ENCODE data around the gene NEMP1. TPM values are rescaled to one million over a fixed set of nuclear protein-coding genes. Genes with fewer than 3 reads are reported as not detected.
"Not testable (repeated sequence)": the region's sequence is repeated elsewhere in the genome, so short reads cannot be mapped to it uniquely, and the experiment has no call there.

NEMP1 gene
- polyA plus RNA-seq, 1 experiment: 6.7 TPM

DNA sequence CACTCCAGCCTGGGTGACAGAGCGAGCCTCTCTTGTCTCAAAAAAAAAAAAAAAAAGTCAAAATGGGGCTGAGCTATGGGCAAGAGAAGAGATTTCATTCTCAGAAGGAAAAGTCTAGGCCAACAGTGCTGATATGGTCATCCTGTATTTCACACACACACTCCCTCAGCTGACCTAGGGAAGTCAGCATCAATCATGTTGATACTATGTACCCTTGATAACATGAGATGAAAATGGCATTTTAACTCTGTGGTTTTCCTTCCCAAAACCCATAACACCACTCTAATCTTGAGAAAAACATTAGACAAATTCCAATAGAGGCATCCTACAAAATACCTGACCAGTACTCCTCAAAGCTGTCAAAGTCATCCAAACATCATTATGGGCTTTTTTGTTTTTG is 2.3 kb upstream of the NEMP1 start:
- Histone ChIP-seq H3K27me3 (ENCODE audit: control insufficient read depth, insufficient read depth, low read length) (no peaks in the 10 kb centered on the region), H3K4me3 (ENCODE audit: low read depth, low read length) (no peak overlapping the region), H3K36me3 (ENCODE audit: control insufficient read depth, insufficient read depth, low read length) (no peaks in the 10 kb centered on the region)
- CTCF ChIA-PET: interaction anchor here (5.5 kb wide), 1 partner anchor 12 kb away, joined by 34 read pairs; no protein-coding TSS in a partner anchor
- no peak for DNase-seq (ENCODE audit: low read depth)
- TF ChIP-seq CTCF (IDR thresholded peaks at IDR 0.05; ENCODE audit: insufficient read depth, low read depth, low read length): no peak
- POLR2A ChIA-PET: no interaction called here

DNA sequence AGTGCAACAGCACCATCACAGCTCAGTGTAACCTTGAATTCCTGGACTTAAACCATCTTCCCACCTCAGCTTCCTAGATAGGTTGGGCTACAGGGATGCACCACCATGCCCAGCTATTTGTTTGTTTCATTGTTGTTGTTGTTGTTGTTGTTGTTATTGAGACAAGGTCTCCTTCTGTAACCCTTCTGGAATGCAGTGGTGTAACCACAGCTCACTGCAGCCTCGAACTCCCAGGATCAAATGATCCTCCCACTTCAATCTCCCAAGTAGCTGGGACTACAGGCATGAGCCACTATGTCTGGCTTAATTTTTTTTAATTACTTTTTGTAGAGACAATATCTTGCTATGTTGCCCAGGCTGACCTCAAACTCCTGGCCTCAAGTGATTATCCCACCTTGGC is 1.2 kb upstream of the NEMP1 start:
- TF ChIP-seq CTCF (IDR thresholded peaks at IDR 0.05; ENCODE audit: insufficient read depth, low read depth, low read length): no peak
- Histone ChIP-seq H3K27me3 (ENCODE audit: control insufficient read depth, insufficient read depth, low read length) (no peaks in the 10 kb centered on the region), H3K36me3 (ENCODE audit: control insufficient read depth, insufficient read depth, low read length) (no peaks in the 10 kb centered on the region), H3K4me3 (ENCODE audit: low read depth, low read length) (no peak overlapping the region)
- CTCF ChIA-PET: interaction anchor here (0.9 to 5.5 kb wide), 9 partner anchors 8 to 162 kb away, joined by 3 to 34 read pairs (median 6); partner anchors contain the start of gene STAT6
- no peak for DNase-seq (ENCODE audit: low read depth)
- POLR2A ChIA-PET: interaction anchor here (1.0 to 1.8 kb wide), 2 partner anchors 8 to 9 kb away, joined by 3 to 13 read pairs; partner anchors contain the start of gene NAB2

DNA sequence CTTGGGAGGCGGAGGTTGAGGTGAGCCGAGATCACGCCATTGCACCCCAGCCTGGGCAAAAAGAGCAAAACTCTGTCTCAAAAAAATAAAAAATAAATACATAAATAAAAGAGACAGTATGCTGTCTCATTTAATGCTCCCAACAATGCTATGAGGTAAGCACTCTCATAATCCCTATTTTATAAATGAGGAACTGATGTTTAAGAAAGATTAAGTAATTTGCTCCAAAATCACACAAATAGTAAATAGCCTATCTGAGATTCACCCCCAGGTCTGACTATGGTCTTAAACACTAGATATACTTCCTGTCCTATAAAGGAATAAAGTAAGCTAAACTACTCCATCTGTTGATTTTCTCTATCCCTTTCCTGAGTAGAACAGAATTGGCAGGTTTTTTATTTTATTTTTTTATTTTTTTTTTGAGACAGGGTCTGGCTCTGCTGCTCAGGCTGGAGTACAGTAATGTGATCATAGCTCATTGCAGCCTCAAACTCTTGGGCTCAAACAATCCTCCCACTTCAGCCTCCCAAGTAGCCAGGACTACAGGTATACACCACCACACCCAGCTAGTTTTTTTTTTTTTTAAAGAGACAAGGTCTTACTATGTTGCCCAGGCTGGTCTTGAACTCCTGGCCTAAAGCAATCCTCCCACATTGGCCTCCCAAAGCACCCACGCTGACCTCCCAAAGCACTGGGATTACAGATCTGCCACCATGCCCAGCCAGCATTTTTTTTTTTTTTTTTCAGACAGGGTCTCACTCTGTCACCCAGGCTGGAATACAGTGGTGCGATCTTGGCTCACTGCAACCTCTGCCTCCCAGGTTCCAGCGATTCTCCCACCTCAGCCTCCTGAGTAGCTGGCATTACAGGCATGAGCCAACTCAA is 4.8 kb downstream of the NEMP1 start:
- not testable (repeated sequence) for DNase-seq (ENCODE audit: low read depth); H3K4me3 ChIP-seq (ENCODE audit: low read depth, low read length); H3K36me3 ChIP-seq (ENCODE audit: control insufficient read depth, insufficient read depth, low read length); H3K27me3 ChIP-seq (ENCODE audit: control insufficient read depth, insufficient read depth, low read length)
- POLR2A ChIA-PET: interaction anchor here (0.6 kb wide), 2 partner anchors 59 to 352 kb away, joined by 3 to 9 read pairs; no protein-coding TSS in a partner anchor
- CTCF ChIA-PET: interaction anchor here (0.9 to 9.4 kb wide), 9 partner anchors 13 to 168 kb away, joined by 3 to 199 read pairs (median 4); partner anchors contain the start of genes LRP1 and STAT6

- POLR2A ChIA-PET: interaction anchor here (0.6 kb wide), 1 partner anchor 99 kb away, joined by 5 read pairs; no protein-coding TSS in a partner anchor
- DNase-seq (ENCODE audit: low read depth): no peak
- H3K27me3 ChIP-seq (ENCODE audit: control insufficient read depth, insufficient read depth, low read length): no peaks in the 10 kb centered on the region
- no peak overlapping the region for H3K4me3 ChIP-seq (ENCODE audit: low read depth, low read length)
- no peak for TF ChIP-seq CTCF (IDR thresholded peaks at IDR 0.05; ENCODE audit: insufficient read depth, low read depth, low read length)
- CTCF ChIA-PET: interaction anchor here (0.6 to 9.4 kb wide), 19 partner anchors 10 to 380 kb away, joined by 3 to 199 read pairs (median 4); partner anchors contain the start of genes LRP1 and STAT6
- no peaks in the 10 kb centered on the region for H3K36me3 ChIP-seq (ENCODE audit: control insufficient read depth, insufficient read depth, low read length)
Observed at GRCh38 chr12:57072661-57073060, 5.9 kb downstream of the NEMP1 start.

- no peak for DNase-seq (ENCODE audit: low read depth)
- CTCF ChIA-PET: interaction anchor here (0.6 to 9.4 kb wide), 34 partner anchors 9 to 176 kb away, joined by 3 to 199 read pairs (median 6); partner anchors contain the start of genes MYO1A, NAB2, NEMP1 and STAT6
- H3K36me3 ChIP-seq (ENCODE audit: control insufficient read depth, insufficient read depth, low read length): no peaks in the 10 kb centered on the region
- POLR2A ChIA-PET: interaction anchor here (0.6 to 1.8 kb wide), 3 partner anchors 10 to 66 kb away, joined by 4 to 11 read pairs (median 8); partner anchors contain the start of gene STAT6
- peak; percentile 83 for TF ChIP-seq CTCF (IDR thresholded peaks at IDR 0.05; ENCODE audit: insufficient read depth, low read depth, low read length)
- H3K27me3 ChIP-seq (ENCODE audit: control insufficient read depth, insufficient read depth, low read length): no peaks in the 10 kb centered on the region
- H3K4me3 ChIP-seq (ENCODE audit: low read depth, low read length): no peak overlapping the region
Observed at GRCh38 chr12:57069523-57069922, 9.1 kb downstream of the NEMP1 start.
